Ascending aorta (tissue), 2 donors: ENCODE measurements around the gene CPA2. TPM values are rescaled to one million over a fixed set of nuclear protein-coding genes. Genes with fewer than 3 reads are reported as not detected.
A peak's percentile ranks its signal among the peaks of the same experiment; 100 is the strongest.
"Not testable (repeated sequence)": the region's sequence is repeated elsewhere in the genome, so short reads cannot be mapped to it uniquely, and the experiment has no call there.

Source experiments
- DNase-seq, 2 donors: peaks; one replicate each; pipeline ENCODE4 v3.0.0-alpha.2; 2019; ENCODE audit warnings: low spot score in 2 of 2
- H3K27ac ChIP-seq, 2 donors: fragments of 200-600 bp; sonication (generic); one replicate each; pipeline ENCODE4 v1.5.1; 2016 to 2017; ENCODE audit warnings: mild to moderate bottlenecking in 1 of 2
- H3K27me3 ChIP-seq: fragments of 200-600 bp; sonication (generic); one replicate; pipeline ENCODE4 v1.5.1; 2017
- H3K36me3 ChIP-seq, 2 donors: fragments of 200-600 bp; sonication (generic); one replicate each; pipeline ENCODE4 v1.5.1; 2016
- H3K4me1 ChIP-seq, 2 donors: fragments of 200-600 bp; sonication (generic); one replicate each; pipeline ENCODE4 v1.5.1; 2016 to 2017; ENCODE audit warnings: mild to moderate bottlenecking in 1 of 2
- H3K4me3 ChIP-seq, 2 donors: fragments of 200-600 bp; sonication (generic); one replicate each; pipeline ENCODE4 v1.5.1; 2016 to 2017; ENCODE audit warnings: mild to moderate bottlenecking in 1 of 2
- H3K9me3 ChIP-seq, 2 donors: fragments of 200-600 bp; sonication (generic); one replicate each; pipeline ENCODE4 v1.5.1; 2016
- CTCF ChIP-seq, 3 experiments: fragments of 200-600 bp in 2 of 3; fragments of 450-650 bp in 1 of 3; sonication (generic) in 2 of 3; IDR thresholded peaks; one replicate each; pipeline ENCODE4 v1.5.1; 2016 to 2019; ENCODE audit warnings: antibody characterized with exemption in 3 of 3, mild to moderate bottlenecking in 1 of 3, moderate library complexity in 1 of 3
- intact Hi-C: fragments of 100-400 bp; cut with DNase I; formaldehyde crosslinking; loops from one replicate; pipeline ENCODE4 v1.15.1; 2023
- total RNA-seq: library from RNA; depleted of rRNA; stranded (reverse); fragments of >200 nt; gene quantifications from one replicate; pipeline ENCODE4 v1.1.0, GENCODE V29; 2016

CPA2 gene
- total RNA-seq, 1 donor from 2014 or later, result not detected

- intact Hi-C loops, result no loop called here
- Histone ChIP-seq H3K36me3 (no peaks in the 10 kb centered on the region), H3K27me3 (no peaks in the 10 kb centered on the region), H3K4me1 (no peaks in the 10 kb centered on the region), H3K9me3 (no peaks in the 10 kb centered on the region), H3K4me3 (no peak overlapping the region), H3K27ac (no peak overlapping the region)
- no peak for DNase-seq
- TF ChIP-seq CTCF (IDR thresholded peaks at IDR 0.05), result no peak
These were observed 34.9 kb upstream of the CPA2 start for GRCh38 chr7:130231792-130232191.

- Histone ChIP-seq H3K36me3 (no peaks in the 10 kb centered on the region), H3K27ac (no peak overlapping the region), H3K9me3 (no peaks in the 10 kb centered on the region), H3K27me3 (no peaks in the 10 kb centered on the region), H3K4me1 (no peaks in the 10 kb centered on the region), H3K4me3 (no peak overlapping the region)
- TF ChIP-seq CTCF (IDR thresholded peaks at IDR 0.05), result no peak
- intact Hi-C loops, result no loop called here
- no peak for DNase-seq
These were observed 34.5 kb upstream of the CPA2 start for GRCh38 chr7:130232209-130232608.

- intact Hi-C loops, result no loop called here
- no peak for TF ChIP-seq CTCF (IDR thresholded peaks at IDR 0.05)
These were observed 32.6 kb upstream of the CPA2 start for GRCh38 chr7:130234078-130234477.

GRCh38 chr7:130236361-130236760 is 30.3 kb upstream of the CPA2 start:
- H3K4me1 ChIP-seq, H3K4me3 ChIP-seq, H3K9me3 ChIP-seq, H3K27me3 ChIP-seq, H3K27ac ChIP-seq, intact Hi-C loops, DNase-seq, H3K36me3 ChIP-seq: not testable (repeated sequence)

More at GRCh38 chr7:130234078-130234477, 32.6 kb upstream of the CPA2 start:
- no peak overlapping the region for H3K4me3 ChIP-seq
- no peaks in the 10 kb centered on the region for H3K4me1 ChIP-seq
- no peaks in the 10 kb centered on the region for H3K27me3 ChIP-seq
- no peaks in the 10 kb centered on the region for H3K36me3 ChIP-seq
- DNase-seq, result no peak
- no peaks in the 10 kb centered on the region for H3K9me3 ChIP-seq
- no peak overlapping the region for H3K27ac ChIP-seq

- no peaks in the 10 kb centered on the region for H3K9me3 ChIP-seq
- intact Hi-C loops, result loop anchor here (5.0 kb wide), 1 partner anchor 592 kb away; no protein-coding TSS in a partner anchor
- DNase-seq, result no peak
- H3K36me3 ChIP-seq, result no peaks in the 10 kb centered on the region
- H3K27ac ChIP-seq, result no peak overlapping the region
- H3K4me3 ChIP-seq, result no peak overlapping the region
- H3K27me3 ChIP-seq, result no peaks in the 10 kb centered on the region
- TF ChIP-seq CTCF (IDR thresholded peaks at IDR 0.05), result no peak
- no peaks in the 10 kb centered on the region for H3K4me1 ChIP-seq
These were observed 26.4 kb upstream of the CPA2 start for GRCh38 chr7:130240240-130240639.

GRCh38 chr7:130242198-130243014 is 24.3 kb upstream of the CPA2 start:
- Histone ChIP-seq H3K27ac (no peak overlapping the region), H3K9me3 (no peaks in the 10 kb centered on the region), H3K4me1 (no peaks in the 10 kb centered on the region), H3K4me3 (no peak overlapping the region), H3K36me3 (no peaks in the 10 kb centered on the region), H3K27me3 (no peaks in the 10 kb centered on the region)
- TF ChIP-seq CTCF (IDR thresholded peaks at IDR 0.05), result peak; percentile 66 to 79 (median 75)
- DNase-seq, result no peak
- intact Hi-C loops, result loop anchor here (2.0 to 5.0 kb wide), 2 partner anchors 478 to 590 kb away; no protein-coding TSS in a partner anchor

- intact Hi-C loops, result loop anchor here (2.0 to 5.0 kb wide), 2 partner anchors 477 to 589 kb away; no protein-coding TSS in a partner anchor
- H3K27ac ChIP-seq, H3K4me1 ChIP-seq, H3K36me3 ChIP-seq, H3K27me3 ChIP-seq, DNase-seq, H3K9me3 ChIP-seq, H3K4me3 ChIP-seq: not testable (repeated sequence)
These were observed 23.2 kb upstream of the CPA2 start for GRCh38 chr7:130243486-130243885.

GRCh38 chr7:130246491-130246890 is 20.2 kb upstream of the CPA2 start:
- intact Hi-C loops, DNase-seq, H3K36me3 ChIP-seq, H3K4me3 ChIP-seq, H3K27me3 ChIP-seq, H3K27ac ChIP-seq, H3K4me1 ChIP-seq, H3K9me3 ChIP-seq: not testable (repeated sequence)

GRCh38 chr7:130248842-130249241 is 17.8 kb upstream of the CPA2 start:
- H3K27me3 ChIP-seq, H3K9me3 ChIP-seq, H3K4me1 ChIP-seq, H3K36me3 ChIP-seq, H3K27ac ChIP-seq, DNase-seq, H3K4me3 ChIP-seq, intact Hi-C loops: not testable (repeated sequence)
